Measurements from ENCODE around the gene PPP1R9B.

Gene PPP1R9B, protein sequence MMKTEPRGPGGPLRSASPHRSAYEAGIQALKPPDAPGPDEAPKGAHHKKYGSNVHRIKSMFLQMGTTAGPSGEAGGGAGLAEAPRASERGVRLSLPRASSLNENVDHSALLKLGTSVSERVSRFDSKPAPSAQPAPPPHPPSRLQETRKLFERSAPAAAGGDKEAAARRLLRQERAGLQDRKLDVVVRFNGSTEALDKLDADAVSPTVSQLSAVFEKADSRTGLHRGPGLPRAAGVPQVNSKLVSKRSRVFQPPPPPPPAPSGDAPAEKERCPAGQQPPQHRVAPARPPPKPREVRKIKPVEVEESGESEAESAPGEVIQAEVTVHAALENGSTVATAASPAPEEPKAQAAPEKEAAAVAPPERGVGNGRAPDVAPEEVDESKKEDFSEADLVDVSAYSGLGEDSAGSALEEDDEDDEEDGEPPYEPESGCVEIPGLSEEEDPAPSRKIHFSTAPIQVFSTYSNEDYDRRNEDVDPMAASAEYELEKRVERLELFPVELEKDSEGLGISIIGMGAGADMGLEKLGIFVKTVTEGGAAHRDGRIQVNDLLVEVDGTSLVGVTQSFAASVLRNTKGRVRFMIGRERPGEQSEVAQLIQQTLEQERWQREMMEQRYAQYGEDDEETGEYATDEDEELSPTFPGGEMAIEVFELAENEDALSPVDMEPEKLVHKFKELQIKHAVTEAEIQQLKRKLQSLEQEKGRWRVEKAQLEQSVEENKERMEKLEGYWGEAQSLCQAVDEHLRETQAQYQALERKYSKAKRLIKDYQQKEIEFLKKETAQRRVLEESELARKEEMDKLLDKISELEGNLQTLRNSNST

DNA sequence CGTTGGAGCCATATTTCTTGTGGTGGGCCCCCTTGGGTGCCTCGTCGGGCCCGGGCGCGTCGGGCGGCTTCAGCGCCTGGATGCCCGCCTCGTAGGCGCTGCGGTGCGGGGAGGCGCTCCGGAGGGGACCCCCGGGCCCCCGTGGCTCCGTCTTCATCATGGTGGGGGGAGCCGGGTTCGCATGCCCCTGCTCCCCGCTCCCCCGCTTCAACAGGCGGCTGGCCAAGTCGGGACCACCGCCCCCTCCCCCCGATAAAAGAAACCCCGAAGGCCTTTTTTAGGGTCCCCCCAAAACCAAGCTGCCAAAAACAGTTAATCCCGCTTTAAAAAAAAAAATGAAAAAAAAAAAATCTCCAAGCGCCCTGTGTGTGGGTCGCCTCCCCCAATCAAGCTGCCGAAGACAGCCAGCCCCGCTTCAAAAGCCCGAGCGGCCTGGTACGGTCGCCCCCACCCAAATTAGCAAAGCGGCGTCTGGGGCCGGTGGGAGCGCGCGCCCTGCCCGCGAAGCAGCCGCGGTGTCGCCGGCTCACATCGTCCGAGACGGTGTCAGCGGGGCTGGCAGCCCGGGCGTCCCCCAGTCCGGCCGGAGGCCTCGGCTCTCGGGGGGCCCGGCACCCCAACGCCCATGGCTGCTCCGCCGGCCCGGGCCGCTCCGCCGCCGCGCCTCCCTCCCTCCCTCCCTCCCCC lies at the start of gene PPP1R9B:
Gene PPP1R9B (minus strand): TSS at position 324 of the 687 bp plus-strand sequence. CDS start 164 bp downstream, at position 160.
- DNase-seq = no peak

DNA sequence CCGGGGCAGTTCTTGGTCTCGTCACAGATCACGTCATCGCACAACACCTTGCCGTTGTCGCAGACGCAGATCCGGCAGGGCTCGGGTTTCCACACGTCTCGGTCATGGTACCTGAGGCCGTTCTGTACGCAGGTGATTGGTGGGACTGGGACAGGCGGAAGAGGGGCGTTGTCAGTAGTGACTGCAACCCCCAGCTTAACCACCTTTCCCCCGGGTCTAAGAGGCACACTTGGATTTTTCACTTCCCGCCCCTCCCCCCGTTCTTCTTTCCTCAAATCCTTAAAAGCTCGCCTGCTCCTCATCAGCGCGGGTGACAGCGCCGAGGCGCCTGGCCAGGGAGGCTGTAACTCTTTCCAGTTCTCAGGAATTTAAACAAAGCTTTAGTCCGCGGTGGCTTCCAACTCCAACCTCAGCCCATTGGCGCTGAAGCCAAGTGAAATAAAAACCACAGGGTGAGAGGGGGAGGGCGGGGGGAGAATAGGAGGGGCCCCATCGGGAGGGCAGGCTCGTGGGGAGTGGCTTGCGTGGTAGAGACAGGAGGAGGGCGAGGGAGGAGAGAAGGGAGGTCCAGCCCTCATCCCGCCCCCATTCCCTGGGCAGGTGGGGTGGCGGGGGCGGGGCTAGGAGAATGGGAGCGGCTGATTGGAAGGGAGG lies 49.5 kb upstream of the PPP1R9B start:
- peak; percentile 68 for DNase-seq

DNA sequence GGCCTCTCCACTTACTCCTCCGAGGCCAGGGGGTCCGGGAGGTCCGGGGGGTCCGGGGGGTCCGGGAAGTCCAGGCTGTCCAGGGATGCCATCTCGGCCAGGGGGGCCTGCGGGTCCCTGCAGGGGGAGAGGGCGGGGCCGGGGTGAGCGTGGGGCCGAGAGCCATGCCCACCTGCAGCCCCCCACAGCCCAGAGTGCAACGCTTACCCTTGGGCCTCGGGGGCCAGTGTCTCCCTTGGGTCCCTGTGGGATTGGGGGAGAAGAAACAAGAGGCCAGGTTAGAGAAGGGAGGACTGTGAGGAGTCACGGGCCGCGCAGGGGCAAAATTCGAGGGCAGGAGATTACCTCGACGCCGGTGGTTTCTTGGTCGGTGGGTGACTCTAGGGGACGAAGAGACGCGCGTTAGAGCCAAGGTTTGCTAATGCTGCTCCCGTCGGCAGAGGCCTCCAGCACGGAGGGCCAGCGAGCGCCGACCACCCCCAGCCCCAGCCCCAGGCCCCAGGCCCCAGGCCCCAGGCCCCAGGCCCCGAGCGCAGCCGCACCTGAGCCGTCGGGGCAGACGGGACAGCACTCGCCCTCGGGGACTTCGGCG lies 48.8 kb upstream of the PPP1R9B start:
- DNase-seq = no peak

DNA sequence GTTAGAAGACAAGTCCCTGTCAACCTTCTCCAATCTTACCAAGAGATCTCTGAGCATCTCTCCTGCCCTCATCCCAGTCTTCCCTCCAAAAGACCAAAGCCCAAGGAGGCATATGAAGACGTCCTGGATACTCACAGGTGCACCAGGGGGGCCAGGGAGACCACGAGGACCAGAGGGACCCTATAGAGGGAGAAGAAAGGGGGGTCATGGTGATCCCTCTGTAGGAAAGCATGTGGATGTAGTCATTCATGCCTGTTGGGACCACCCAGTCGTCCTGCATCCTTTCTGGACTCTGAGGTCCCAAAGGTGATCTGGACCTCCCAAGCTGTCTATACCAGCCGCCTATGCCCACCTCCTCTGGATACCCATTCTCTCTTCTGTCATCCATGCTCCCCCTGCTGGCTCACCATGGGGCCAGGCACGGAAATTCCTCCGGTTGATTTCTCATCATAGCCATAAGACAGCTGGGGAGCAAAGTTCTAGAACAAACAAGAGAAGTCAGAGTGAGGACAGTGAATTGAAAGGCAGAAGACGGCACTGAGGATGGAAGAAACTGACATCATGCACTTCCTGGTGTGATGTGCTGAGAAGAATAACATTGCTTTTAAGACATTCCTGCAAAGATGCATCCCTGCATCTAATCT lies 47.7 kb upstream of the PPP1R9B start:
- DNase-seq = peak; percentile 4

DNA sequence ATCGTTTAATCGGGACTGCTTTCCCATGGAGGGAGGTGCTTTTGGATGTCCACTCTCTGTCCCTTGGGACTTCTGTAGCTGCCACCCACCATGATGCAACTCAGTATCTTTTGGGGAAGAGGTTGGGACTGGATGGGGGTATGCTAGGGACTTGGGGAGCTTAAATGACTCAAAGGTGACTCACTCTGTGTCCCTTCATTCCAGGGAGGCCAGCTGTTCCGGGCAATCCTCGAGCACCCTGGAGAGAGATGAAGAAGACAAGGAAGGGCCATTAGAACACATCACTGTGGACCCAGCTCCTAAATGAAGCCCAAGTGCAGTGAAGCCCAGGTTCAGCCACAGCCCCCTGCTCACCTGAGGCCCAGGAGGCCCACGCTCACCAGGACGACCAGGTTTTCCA lies 46.3 kb upstream of the PPP1R9B start:
- no peak for DNase-seq

DNA sequence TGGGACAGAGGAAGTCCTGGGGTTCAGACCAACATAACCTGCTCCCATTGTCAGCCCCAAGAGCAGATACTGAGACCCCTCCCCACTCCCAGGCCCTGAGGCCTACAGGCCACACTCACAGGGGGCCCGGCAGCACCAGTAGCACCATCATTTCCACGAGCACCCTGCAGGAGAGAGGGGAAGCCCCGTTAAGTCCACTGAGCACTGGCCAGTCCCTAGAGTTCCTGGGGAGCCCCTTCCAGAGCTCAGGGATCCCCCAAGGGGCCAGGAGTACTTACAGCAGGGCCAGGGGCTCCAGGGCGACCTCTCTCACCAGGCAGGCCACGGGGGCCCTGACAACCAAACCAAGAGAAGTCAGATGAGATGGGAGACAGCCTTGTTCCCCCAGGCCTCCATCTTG lies 45.6 kb upstream of the PPP1R9B start:
- no peak for DNase-seq

DNA sequence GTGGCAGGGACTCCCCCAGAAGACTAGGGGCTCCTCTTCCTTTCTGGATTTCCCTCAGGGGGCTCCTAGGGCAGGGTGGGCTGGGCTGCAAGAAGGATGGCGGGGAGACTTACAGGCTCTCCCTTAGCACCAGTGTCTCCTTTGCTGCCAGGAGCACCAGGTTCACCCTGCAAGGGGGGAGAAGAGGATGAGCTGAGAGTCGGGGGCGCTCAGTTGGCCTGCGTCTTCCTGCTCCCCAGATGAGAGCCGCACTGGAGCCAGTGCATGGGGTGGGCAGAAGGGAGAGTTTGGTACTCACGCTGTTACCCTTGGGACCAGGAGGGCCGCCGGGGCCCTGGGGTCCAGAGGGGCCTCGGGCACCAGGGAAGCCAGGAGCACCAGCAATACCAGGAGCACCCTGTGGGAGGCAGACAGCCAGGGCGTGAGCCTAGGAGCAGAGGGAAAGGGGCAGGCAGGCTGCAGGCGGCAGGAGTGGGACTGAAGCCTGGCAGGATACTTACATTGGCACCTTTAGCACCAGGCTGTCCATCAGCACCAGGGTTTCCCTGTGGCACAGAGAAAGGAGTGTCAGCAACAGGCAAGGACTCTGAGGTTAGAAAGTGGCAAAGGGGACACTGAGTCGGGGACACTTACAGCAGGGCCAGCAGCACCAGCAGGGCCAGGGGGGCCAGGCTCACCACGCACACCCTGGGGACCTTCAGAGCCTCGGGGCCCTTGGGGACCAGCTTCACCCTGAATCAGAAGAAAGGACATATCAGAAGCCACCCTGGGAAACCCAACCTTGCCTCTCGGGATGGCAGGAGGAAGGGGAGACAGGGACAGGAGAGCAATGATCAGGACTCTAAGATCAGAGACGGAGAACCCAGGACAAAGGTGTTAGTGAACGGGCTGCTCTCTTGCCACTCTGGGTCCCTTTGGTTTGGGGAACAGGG lies 44.7 kb upstream of the PPP1R9B start:
- no peak for DNase-seq

DNA sequence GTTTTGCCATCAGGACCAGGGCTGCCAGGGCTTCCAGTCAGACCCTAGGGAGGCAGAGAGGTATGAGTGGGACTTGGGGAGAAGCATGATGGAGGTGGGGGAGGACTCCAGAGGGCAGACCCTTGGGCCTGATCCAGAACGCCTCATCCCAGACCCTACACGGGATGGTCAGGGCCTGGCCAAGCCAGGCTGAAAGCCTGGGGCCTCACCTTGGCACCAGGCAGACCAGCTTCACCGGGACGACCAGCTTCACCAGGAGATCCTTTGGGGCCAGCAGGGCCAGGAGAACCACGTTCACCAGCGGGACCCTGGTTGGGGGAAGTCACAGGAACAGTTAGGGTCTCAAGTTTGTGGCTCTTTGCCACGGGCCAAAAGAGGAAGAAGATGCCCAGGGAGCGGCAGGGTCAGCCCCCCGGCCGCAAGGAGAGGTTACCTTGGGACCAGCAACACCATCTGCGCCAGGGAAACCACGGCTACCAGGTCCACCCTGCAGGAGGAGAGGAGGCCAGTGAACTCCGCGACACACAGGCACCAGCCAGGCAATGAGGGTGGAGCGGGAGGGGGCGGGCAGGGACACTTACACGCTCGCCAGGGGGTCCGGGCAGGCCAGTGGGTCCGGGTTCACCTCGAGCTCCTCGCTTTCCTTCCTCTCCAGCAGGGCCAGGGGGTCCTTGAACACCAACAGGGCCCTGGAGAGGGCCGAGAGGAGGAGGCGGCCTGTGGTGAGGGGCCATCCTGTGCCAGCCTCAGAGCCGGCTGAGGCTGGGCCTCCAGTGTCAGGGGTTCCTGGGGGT lies 43.9 kb upstream of the PPP1R9B start:
- no peak for DNase-seq

DNA sequence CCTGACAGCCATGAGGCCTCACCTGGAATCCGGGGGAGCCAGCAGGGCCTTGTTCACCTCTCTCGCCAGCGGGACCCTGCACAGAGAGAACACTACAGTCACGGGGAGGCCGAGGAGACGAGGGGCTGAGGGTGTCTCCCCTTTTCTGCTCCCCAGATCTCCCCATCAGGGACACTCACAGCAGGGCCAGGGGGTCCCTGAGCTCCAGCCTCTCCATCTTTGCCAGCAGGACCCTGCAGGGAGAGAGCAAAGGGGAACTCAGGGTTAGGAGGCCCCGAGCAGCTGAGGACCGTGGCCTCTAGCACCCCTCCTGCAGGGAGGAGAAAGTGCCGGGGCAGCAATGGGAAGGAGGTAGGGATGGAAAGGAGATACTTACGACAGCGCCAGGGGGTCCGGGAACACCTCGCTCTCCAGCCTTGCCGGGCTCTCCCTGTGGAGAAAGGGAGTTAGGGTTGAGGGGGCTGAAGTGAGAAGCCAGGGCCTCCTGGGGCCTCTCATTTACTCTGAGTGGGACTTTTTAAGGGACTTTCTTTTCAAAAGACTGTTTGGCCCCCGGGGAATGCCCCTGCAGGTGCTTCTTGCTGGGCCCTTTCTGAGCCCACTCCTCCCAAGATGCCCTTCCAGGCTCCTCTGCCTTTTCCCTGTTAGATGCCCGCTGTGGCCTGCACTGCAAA lies 42.3 kb upstream of the PPP1R9B start:
- DNase-seq = no peak

DNA sequence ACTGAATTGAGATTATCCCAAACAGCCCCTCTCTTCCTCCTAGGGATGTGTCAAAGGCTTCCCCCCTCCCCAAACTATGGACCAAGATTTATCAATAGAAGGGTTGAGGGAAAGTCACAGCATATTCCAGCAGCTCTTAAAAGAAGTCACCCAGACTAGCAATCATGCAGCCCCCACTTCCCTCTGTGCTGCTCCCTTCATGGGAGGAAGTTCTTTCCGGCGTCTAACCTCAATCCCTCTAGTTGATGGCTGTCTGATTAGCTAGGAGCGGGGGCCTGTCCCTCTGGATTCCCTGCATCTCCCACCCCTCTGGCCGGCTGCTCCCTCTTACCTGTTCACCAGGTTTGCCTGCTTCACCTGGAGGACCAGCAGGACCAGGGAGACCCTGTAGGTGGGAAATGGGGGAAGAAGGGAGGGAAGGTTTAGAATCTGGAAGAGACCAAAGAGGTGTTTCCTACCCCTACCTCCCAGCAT lies 41.7 kb upstream of the PPP1R9B start:
- DNase-seq = no peak

DNA sequence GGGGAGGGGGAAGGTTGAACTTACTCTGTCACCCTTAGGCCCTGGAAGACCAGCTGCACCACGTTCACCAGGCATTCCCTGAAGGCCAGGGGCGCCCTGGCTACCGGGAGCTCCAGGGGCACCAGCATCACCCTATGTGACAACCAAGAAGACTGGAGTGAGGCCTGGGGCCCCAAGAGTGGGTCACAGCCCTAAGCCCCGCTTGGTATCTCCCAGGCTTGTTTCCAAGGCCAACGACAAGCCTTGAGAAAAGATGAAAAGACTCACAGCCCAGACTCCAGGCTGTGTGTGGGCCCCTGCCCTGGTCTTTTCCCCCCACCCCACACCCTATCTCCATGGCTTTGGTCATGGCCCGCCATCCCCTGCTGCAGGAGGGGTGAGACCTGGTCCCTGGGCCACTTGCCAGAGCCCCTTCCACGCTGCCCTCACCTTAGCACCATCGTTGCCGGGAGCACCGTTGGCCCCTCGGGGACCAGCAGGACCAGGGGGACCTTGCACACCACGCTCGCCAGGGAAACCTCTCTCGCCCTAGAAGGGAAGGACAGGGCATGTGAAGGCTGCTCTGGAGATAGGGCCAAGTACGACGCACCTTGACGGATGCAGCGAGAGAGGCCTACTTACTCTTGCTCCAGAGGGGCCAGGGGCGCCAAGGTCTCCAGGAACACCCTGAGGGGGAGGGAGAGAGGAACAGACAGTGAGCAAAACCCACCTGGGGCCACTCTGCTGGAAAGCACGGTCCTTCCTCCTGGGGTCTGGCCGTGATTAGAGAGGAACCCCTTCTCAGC lies 41.1 kb upstream of the PPP1R9B start:
- DNase-seq = no peak

DNA sequence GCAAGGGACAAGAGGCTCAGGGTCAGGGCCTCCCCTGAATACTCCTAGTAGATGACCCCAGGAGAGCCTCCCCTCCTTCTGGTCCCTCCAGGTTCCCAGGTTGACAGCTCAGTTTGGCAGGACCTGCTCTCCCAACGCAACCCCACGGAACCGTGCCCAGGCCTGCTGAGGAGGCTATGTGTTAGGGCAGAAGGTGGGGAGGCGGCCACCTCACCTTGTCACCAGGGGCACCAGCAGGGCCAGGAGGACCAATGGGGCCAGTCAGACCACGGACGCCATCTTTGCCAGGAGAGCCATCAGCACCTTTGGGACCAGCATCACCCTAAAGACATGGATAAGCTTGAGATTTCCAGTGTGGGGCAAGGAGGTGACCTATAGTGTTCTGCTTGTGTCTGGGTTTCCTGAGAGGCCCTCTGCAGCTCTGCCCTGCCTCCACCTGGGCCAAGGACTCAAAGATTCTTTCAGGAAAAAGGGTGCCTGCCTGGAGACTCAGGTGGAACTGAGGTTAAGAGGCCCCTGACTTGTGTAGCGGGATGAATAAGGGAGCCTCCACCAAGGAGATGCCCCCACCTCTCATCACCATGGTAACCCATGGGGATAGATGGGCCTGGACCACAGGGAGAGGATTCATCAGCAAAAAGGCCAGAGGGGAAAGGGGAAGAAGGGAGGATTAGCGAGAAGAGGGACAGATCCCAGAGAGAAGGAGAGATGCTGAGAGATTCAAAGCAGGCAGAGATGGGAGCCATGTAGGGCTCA lies 40.3 kb upstream of the PPP1R9B start:
- no peak for DNase-seq

DNA sequence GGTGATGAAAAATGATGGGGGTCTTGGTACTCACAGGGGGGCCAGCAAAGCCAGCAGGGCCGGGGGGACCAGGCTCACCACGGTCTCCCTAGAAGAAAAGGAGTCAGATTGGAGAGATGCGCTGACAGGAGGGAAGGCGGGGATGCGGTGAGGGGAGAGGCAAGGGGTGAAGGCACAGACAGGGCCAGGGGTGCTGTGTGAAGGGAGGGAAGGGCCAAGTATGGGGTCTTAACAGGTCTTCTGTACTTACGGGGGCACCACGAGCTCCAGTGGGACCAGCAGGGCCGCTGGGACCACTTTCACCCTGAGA lies 39.8 kb upstream of the PPP1R9B start:
- no peak for DNase-seq

DNA sequence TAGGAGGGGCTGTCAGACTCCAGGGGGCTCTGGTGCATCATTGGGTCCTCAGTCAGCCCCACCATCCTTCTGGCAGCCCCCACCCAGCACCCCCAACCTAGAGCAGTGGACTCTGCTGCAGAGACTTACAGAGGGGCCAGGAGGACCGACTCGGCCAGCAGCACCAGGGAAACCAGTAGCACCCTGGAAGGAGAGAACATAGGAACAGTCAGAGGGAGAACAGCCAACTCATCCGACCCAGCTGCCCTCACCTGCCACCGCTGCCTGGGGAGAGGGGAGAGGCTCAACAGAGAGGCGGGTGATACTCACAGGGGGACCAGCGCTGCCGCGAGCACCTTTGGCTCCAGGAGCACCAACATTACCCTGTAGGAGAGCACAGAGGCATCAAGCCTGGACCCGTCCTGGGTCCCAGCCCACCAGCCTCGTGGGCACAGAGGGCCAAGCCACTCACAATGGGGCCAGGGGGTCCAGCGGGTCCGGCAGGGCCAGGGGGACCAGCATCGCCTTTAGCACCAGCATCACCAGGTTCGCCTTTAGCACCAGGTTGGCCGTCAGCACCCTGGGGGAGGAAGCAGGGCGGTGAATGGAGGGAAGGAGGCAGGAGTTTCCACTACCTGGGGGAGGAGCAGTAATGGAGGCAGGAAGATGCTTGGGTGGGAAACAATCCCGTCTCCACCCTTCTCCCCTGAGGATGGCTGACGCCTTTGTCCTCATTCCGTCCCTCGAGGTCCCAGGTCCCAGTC lies 39.2 kb upstream of the PPP1R9B start:
- DNase-seq = no peak

DNA sequence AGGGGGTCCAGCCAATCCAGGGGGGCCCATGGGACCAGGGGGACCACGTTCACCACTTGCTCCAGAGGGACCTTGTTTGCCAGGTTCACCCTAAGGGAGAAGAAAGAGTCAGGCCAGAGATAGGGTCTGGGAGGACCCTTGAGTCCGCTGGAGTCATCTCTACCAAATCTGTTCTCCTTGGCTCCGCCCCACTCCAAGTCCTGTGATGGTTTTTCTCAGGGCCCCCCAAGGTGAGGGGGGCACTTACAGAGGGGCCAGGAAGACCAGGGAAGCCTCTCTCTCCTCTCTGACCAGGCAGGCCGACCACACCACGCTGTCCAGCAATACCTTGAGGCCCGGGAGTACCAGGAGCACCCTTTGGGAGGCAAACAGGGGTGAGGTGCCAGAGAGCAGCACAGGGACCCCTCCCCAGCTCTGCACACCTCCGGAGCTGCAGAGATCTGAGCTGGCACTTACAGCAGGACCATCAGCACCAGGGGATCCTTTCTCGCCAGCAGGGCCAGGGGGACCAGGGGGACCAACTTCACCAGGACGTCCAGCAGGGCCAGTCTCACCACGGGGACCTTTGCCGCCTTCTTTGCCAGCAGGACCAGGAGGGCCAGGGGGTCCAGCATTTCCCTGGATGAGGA lies 38.6 kb upstream of the PPP1R9B start:
- no peak for DNase-seq

DNA sequence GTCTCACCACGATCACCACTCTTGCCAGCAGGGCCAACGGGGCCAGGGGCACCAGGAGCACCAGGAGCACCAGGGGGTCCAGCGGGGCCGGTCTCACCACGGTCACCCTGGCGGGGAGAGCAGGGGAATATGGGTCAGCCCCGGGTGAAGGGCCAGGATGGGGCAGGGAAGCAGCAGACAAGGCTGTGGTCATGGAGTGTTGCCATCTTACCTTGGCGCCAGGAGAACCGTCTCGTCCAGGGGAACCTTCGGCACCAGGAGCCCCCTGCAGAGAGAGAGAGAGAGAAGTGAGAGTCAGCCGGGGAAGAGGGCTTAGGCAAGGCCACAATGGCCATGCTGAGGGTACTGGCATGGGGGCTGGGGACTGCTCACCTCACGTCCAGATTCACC lies 38.0 kb upstream of the PPP1R9B start:
- no peak for DNase-seq

Data from NCI-H446 treated with DMSO at 0.1 percent for 48 hours (cell line).